Measurements from ENCODE around the gene PSMD13. TPM values are rescaled to one million over a fixed set of nuclear protein-coding genes. Genes with fewer than 3 reads are reported as not detected.
"Not testable (repeated sequence)": the region's sequence is repeated elsewhere in the genome, so short reads cannot be mapped to it uniquely, and the experiment has no call there.

Gene PSMD13
- total RNA-seq, 2 experiments from 2014 or later: 210 to 214 TPM

GRCh38 chr11:212150-213100, 24.4 kb upstream of the PSMD13 start:
- H3K4me1 Mint-ChIP-seq (ENCODE audit: low read depth): peaks cover 21% of the 10 kb centered on the region
- no peaks in the 10 kb centered on the region for H3K9me3 Mint-ChIP-seq
- DNase-seq: no peak
- no peaks in the 10 kb centered on the region for H3K27me3 Mint-ChIP-seq
- CTCF ChIA-PET: interaction anchor here (0.6 to 1.9 kb wide), 2 partner anchors 39 to 67 kb away, joined by 3 to 5 read pairs; no protein-coding TSS in a partner anchor
- peaks cover 46% of the 10 kb centered on the region for H3K36me3 Mint-ChIP-seq
- intact Hi-C loops (cut with micrococcal nuclease): no loop called here
- H3K4me3 Mint-ChIP-seq: no peak overlapping the region
- no peak overlapping the region for H3K27ac Mint-ChIP-seq
- POLR2A ChIA-PET: interaction anchor here (1.7 kb wide), 1 partner anchor 24 kb away, joined by 5 read pairs; the partner anchor contains the start of gene PSMD13

DNA sequence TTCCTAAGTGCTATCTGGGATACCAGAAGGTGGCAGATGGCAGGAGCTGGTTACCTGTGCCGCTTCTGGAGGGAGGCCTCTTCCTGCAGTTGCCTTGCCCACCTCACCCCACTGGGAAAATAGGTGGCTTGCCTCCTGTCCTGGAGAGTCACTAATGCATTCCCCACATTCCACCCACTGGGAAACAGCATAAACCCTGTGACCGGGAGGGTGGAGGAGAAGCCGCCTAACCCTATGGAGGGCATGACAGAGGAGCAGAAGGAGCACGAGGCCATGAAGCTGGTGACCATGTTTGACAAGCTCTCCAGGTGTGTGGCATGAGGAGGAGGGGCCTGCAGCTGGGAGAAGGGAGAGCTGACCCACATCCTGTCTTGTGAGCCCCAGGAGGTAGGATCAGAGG, 23.7 kb upstream of the PSMD13 start:
- ChIA-PET POLR2A (no interaction called here), CTCF (interaction anchor here (1.9 kb wide), 1 partner anchor 39 kb away, joined by 5 read pairs; no protein-coding TSS in a partner anchor)
- no peaks in the 10 kb centered on the region for H3K27me3 Mint-ChIP-seq
- no peak overlapping the region for H3K27ac Mint-ChIP-seq
- peaks cover 39% of the 10 kb centered on the region for H3K36me3 Mint-ChIP-seq
- H3K4me3 Mint-ChIP-seq: no peak overlapping the region
- peaks cover 27% of the 10 kb centered on the region for H3K4me1 Mint-ChIP-seq (ENCODE audit: low read depth)
- intact Hi-C loops (cut with micrococcal nuclease): no loop called here
- DNase-seq: no peak
- no peaks in the 10 kb centered on the region for H3K9me3 Mint-ChIP-seq

GRCh38 chr11:214083-214482, 22.7 kb upstream of the PSMD13 start:
- H3K27ac Mint-ChIP-seq: no peak overlapping the region
- ChIA-PET CTCF (no interaction called here), POLR2A (no interaction called here)
- no peak for DNase-seq
- no peak overlapping the region for H3K4me3 Mint-ChIP-seq
- H3K9me3 Mint-ChIP-seq: no peaks in the 10 kb centered on the region
- intact Hi-C loops (cut with micrococcal nuclease): no loop called here
- H3K27me3 Mint-ChIP-seq: no peaks in the 10 kb centered on the region
- peaks cover 27% of the 10 kb centered on the region for H3K4me1 Mint-ChIP-seq (ENCODE audit: low read depth)
- H3K36me3 Mint-ChIP-seq: peaks cover 38% of the 10 kb centered on the region

- Mint-ChIP-seq H3K27me3 (no peaks in the 10 kb centered on the region), H3K36me3 (peaks cover 29% of the 10 kb centered on the region)
Observed at GRCh38 chr11:215581-216037, 21.2 kb upstream of the PSMD13 start.

DNA sequence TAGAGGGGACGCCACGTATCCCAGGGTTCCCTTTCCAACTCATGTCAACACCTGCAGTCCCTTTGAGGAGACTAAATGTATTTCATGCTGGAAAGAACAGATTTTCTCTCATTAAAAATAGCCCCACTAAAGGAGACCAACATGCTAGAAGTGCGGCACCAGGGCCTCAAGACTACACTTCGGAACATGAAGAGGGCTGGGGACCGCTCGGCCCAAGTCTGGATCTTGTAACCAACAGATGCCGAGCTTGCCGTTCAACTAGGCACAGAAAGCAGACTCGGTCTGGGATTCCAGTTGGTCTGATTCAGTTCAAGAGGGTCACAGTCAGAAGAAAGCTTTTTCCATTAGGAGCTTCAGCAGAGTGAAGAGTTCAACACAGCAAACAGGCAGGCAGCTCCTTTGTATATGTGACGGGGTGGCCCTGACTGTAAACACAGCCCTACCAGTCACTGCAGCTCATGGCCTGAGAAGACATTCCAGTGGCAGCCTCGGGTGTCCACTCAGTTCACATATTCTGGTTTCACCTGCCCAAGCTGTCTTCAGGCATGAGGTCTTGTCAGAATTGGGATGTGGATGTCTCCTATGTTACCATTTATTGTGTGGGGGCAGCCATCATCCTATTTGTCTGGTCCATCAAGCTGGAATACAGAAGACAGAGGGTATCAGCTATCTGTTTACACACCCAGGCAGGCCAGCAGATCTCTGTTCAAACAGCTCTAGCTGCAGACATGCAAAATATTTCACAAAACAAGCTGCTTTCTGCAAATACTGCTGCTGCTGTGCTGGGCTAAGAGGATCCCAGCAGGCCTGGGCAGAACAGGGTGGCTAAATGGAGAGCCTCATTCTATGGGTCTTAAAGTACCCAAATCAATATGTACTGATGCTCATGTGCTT, 20.4 kb upstream of the PSMD13 start:
- no peaks in the 10 kb centered on the region for H3K9me3 Mint-ChIP-seq
- intact Hi-C loops (cut with micrococcal nuclease): no loop called here
- CTCF ChIA-PET: interaction anchor here (0.7 to 1.4 kb wide), 3 partner anchors 34 to 303 kb away, joined by 3 to 5 read pairs (median 4); no protein-coding TSS in a partner anchor
- no peak overlapping the region for H3K27ac Mint-ChIP-seq
- peaks cover 10% of the 10 kb centered on the region for H3K4me1 Mint-ChIP-seq (ENCODE audit: low read depth)
- POLR2A ChIA-PET: interaction anchor here (0.7 to 1.4 kb wide), 2 partner anchors 9 to 143 kb away, joined by 3 to 8 read pairs; partner anchors contain the start of genes BET1L and RIC8A
- peaks cover 22% of the 10 kb centered on the region for H3K36me3 Mint-ChIP-seq
- H3K27me3 Mint-ChIP-seq: no peaks in the 10 kb centered on the region
- DNase-seq: no peak
- no peak overlapping the region for H3K4me3 Mint-ChIP-seq

More at GRCh38 chr11:215581-216037, 21.2 kb upstream of the PSMD13 start:
- ChIA-PET CTCF (interaction anchor here (0.7 to 1.4 kb wide), 3 partner anchors 35 to 303 kb away, joined by 3 to 5 read pairs (median 4); no protein-coding TSS in a partner anchor), POLR2A (interaction anchor here (0.7 to 1.4 kb wide), 2 partner anchors 8 to 144 kb away, joined by 3 to 8 read pairs; partner anchors contain the start of genes BET1L and RIC8A)
- H3K27ac Mint-ChIP-seq: no peak overlapping the region
- peaks cover 15% of the 10 kb centered on the region for H3K4me1 Mint-ChIP-seq (ENCODE audit: low read depth)
- H3K4me3 Mint-ChIP-seq: no peak overlapping the region
- intact Hi-C loops (cut with micrococcal nuclease): no loop called here
- DNase-seq: no peak
- H3K9me3 Mint-ChIP-seq: no peaks in the 10 kb centered on the region

DNA sequence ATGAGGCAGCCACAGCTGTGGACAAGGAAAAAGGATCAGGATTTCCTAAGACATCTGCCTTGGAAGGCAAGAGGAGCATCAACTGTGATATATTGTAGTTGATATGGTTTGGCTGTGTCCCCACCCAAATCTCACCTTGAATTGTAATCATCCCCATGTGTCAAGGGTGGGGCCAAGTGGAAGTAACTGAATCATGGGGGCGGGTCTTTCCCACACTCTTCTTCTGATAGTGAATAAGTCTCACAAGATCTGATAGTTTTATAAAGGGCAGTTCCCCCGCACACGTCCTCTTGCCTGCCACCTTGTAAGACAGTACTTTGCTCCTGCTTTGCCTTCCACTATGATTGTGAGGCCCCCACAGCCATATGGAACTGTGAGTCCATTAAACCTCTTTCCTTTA, 19.1 kb upstream of the PSMD13 start:
- intact Hi-C loops (cut with micrococcal nuclease): no loop called here
- CTCF ChIA-PET: no interaction called here
- peaks cover 7% of the 10 kb centered on the region for H3K4me1 Mint-ChIP-seq (ENCODE audit: low read depth)
- H3K9me3 Mint-ChIP-seq: no peaks in the 10 kb centered on the region
- H3K27ac Mint-ChIP-seq: peak overlapping the region; percentile 7
- H3K36me3 Mint-ChIP-seq: peaks cover 13% of the 10 kb centered on the region
- H3K27me3 Mint-ChIP-seq: no peaks in the 10 kb centered on the region
- no peak overlapping the region for H3K4me3 Mint-ChIP-seq
- DNase-seq: no peak
- POLR2A ChIA-PET: no interaction called here

DNA sequence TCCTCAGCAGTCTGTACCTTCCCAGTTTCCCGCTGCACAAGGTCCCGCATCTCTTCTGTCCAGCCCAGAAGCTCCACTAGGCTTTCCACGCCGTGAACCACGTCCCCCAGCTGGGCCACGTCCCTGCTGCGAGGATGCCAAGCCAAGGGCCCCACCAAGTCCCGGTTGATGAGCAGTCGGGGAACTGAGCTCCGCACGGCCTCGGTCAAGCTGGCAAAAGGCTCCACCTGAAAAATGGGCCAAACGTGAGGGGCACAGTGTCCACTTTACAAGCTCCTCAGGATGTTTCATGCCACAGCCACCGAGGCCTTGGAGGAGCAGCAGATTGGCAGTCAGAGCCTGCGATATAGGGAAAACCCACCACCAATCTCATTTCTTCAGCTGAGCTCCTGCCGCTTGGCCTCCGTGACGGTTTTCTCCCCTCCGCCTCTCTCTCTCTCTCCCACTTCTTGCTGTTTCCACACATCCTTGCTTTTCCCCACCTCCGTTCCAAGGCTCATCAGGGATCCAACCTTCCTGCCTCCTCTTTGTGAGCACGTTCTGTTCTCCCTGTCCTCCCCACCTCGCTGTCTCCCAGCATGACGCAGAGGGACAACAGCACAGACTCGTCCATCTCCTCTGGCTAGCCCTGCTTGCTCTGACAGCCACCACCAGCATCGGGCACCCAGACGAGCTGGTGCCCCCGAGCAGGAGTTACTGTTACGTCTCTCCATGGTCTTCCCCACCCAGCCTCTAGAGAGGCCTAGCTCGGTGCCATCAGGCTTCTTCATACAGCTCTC, 17.8 kb upstream of the PSMD13 start:
- Mint-ChIP-seq H3K27ac (no peak overlapping the region), H3K27me3 (no peaks in the 10 kb centered on the region), H3K36me3 (peaks cover 9% of the 10 kb centered on the region), H3K9me3 (no peaks in the 10 kb centered on the region), H3K4me3 (no peak overlapping the region), H3K4me1 (ENCODE audit: low read depth) (peaks cover 7% of the 10 kb centered on the region)
- ChIA-PET CTCF (no interaction called here), POLR2A (no interaction called here)
- intact Hi-C loops (cut with micrococcal nuclease): no loop called here
- DNase-seq: peak; percentile 1

- H3K27me3 Mint-ChIP-seq; H3K4me3 Mint-ChIP-seq; H3K9me3 Mint-ChIP-seq; H3K27ac Mint-ChIP-seq; H3K36me3 Mint-ChIP-seq; POLR2A ChIA-PET; intact Hi-C loops (cut with micrococcal nuclease): not testable (repeated sequence)
- CTCF ChIA-PET: interaction anchor here (0.6 kb wide), 1 partner anchor 358 kb away, joined by 4 read pairs; no protein-coding TSS in a partner anchor
- H3K4me1 Mint-ChIP-seq (ENCODE audit: low read depth): peaks cover 11% of the 10 kb centered on the region
- peak; percentile 2 for DNase-seq
Observed at GRCh38 chr11:220641-221215, 16.0 kb upstream of the PSMD13 start.

GRCh38 chr11:221539-221938, 15.2 kb upstream of the PSMD13 start:
- H3K4me1 Mint-ChIP-seq (ENCODE audit: low read depth): peaks cover 15% of the 10 kb centered on the region
- intact Hi-C loops (cut with micrococcal nuclease): no loop called here

DNA sequence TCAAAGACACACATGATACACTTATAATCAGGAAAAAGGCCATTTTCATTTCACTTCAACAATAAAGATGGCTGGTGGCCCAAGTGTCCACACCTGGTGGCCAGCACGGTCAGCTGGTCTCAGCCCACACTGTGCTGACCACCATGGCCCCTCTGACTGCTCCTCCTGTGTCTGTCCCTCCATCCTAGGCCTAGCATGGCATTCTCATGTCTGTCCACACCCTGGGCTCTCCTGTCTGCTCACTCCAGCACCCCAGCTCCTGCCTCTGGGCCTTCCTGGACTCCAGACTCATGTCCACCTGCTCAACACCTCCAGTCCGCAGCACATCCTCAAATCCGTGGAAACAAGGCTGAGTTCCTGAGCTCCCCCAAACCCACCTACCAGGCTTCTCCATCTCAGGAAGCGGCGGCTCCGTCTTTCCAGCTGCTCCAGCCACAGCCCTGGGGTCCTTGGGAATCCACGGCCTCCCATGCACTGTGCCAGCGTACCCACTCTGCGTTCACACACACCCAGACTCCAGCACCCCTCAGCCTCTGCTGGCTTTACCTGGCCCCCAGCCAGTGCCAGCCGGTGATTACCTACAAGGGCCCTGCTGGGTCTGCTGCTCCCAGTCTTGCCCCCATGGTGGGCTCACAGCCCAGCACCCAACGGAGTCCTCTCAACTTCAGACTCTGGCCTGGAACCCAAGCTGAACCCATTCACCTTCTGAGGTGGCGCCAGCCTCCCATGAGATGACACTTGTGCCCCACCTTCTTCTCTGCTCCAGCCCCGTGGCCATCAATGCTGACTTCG, 14.6 kb upstream of the PSMD13 start:
- H3K27ac Mint-ChIP-seq: no peak overlapping the region
- no peak overlapping the region for H3K4me3 Mint-ChIP-seq
- ChIA-PET CTCF (no interaction called here), POLR2A (interaction anchor here (1.2 kb wide), 1 partner anchor 15 kb away, joined by 4 read pairs; the partner anchor contains the start of genes BET1L and RIC8A)
- DNase-seq: peak; percentile 6
- H3K9me3 Mint-ChIP-seq: no peaks in the 10 kb centered on the region
- H3K36me3 Mint-ChIP-seq: no peaks in the 10 kb centered on the region
- H3K27me3 Mint-ChIP-seq: no peaks in the 10 kb centered on the region
- intact Hi-C loops (cut with micrococcal nuclease): no loop called here
- peaks cover 15% of the 10 kb centered on the region for H3K4me1 Mint-ChIP-seq (ENCODE audit: low read depth)

More at GRCh38 chr11:221539-221938, 15.2 kb upstream of the PSMD13 start:
- H3K27me3 Mint-ChIP-seq: no peaks in the 10 kb centered on the region
- DNase-seq: no peak
- CTCF ChIA-PET: interaction anchor here (0.6 kb wide), 1 partner anchor 357 kb away, joined by 4 read pairs; no protein-coding TSS in a partner anchor
- POLR2A ChIA-PET: interaction anchor here (1.2 kb wide), 1 partner anchor 14 kb away, joined by 4 read pairs; the partner anchor contains the start of genes BET1L and RIC8A
- H3K36me3 Mint-ChIP-seq: no peaks in the 10 kb centered on the region
- no peak overlapping the region for H3K27ac Mint-ChIP-seq
- no peaks in the 10 kb centered on the region for H3K9me3 Mint-ChIP-seq
- no peak overlapping the region for H3K4me3 Mint-ChIP-seq

Measured in activated CD4-positive, alpha-beta memory T cell treated with anti-CD3 and anti-CD28 coated beads for 36 hours (primary cell).